ENCODE measurements around the gene VTI1A.

DNA sequence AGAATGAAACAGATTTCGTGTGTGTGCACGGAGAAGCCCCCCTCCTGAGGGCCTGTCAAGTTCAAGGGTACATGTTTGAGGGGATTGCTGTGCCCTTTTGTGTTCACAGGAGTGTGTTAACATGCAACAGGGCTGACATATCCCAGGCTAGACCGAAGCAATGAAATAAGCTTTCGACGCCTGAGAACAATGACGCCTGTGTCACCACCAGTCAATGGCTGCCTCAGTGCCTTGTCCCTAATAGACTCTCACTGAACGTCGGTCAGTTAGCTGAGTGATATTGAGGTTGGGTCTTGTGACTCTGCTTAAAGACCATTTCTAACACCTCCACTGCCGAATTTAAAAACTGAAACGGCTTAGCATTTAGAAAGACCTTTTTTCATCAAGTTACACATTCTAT is 327.8 kb downstream of the VTI1A start:
- TF ChIP-seq POLR2A (IDR thresholded peaks at IDR 0.05; ENCODE audit: low read depth, low read length) (no peak), POLR2AphosphoS5 (IDR thresholded peaks at IDR 0.05; ENCODE audit: low read depth, low read length) (no peak)

Measured in GM12892 (cell line).